NOMO-1 (cell line): ENCODE measurements around the gene MOB3A.
A peak's percentile ranks its signal among the peaks of the same experiment; 100 is the strongest.
"Not testable (repeated sequence)": the region's sequence is repeated elsewhere in the genome, so short reads cannot be mapped to it uniquely, and the experiment has no call there.

Experiments used
- DNase-seq, 2 experiments: peaks; one replicate each; lab custom pipeline; 2025; ENCODE audit not compliant: unreplicated experiment in 2 of 2; lab: John Stamatoyannopoulos, UW

The MOB3A gene

GRCh38 chr19:2035590-2035991 is 60.5 kb downstream of the MOB3A start:
- no peak for DNase-seq

- DNase-seq: no peak
Measured at GRCh38 chr19:2034729-2035589, 61.2 kb downstream of the MOB3A start.

DNA sequence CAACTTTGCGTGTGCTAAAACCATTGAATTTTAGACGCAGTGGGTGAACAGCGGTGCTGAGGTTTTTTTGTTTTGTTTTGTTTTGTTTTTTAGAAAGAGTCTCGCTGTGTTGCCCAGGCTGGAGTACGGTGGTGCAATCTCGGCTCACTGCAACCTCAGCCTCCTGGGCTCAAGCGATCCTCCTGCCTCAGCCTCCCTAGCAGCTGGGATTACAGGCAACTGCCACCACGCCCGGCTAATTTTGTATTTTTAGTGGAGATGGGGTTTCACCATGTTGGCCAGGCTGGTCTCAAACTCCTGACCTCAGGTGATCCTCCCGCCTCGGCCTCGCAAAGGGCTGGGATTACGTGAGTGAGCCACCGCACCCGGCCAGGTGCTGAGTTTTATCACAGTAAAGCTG is 61.9 kb downstream of the MOB3A start:
- DNase-seq: not testable (repeated sequence)

DNA sequence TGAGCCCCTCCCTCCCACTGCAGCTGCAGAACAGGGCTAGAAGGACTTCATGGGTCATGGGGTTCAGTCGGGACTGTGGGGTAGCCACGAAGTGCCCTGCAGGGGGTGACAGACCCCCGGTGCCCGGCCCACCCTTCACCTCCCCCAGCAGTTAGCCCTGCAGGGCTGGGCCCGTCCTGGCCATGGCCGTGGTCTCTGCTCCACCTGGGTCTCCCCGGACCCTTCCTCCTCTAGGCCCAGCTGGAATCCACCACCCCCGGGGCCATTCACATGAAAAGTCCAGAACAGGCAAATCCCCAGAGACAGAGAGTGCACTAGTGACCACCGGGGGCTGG is 62.3 kb downstream of the MOB3A start:
- no peak for DNase-seq

DNA sequence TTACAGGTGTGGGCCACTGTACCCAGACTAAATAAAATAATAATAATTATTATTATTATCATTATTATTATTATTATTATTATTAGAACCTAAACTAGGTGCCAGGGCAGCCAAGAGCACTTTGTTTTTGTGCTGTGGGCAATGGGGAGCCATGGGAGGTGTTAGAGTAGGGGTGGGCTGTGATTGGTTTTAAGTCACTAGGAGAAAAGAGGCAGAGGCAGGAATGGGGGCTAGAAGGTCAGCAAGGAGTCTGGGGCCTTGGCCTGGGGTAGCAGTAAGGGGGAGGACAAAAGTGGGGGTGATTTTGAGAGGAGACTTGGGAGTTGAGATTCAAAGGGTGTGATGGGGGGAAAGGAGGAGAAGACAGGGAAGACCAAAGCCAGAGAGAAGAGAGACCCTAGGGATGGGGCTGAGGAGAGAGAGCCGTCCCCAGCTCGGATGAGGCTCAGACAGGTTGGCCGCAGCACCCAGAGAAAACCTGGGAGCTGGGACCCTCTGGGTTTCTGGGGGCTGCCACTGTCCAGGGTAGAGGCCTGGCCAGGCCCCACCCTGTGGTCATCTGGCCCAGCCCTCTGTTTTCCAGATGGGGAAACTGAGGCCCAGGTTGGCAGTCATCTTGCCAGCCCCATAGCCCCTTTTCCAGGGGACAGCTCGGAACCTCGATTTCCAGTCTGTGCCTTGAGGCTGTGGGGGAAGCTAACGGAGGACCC is 62.9 kb downstream of the MOB3A start:
- no peak for DNase-seq

DNA sequence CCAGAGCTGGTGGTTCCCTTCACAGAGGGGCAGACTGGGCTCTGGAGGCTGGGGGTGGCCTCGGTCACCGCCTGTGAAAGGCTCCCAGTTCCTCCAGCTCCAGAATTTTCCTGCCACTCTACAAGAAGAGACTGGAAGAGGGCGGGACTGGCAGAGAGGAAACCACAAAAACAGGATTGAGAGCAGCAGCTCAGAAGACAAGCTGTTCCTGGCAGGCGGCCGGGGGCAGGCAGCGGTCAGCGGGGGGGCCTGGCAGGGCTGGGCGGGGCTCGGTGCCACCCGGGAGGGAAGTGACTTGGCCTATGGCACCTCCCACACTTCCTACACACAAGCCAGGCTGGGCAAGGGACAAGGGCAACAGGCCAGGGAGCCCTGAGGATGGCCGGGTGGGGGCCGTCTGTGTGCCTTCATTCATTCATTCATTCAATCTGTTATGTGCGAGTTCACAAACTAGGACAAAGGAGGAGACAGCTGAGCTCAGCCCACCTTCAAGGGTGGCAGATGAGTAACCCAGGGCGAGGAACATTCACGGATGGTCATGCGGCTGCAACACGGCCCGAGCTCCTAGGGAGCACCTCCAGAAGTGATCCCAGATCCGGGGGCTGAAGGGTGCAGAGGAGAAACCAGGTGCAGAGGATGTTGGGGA is 63.7 kb downstream of the MOB3A start:
- DNase-seq: peak; percentile 54 to 59

GRCh38 chr19:2027361-2027760 is 68.8 kb downstream of the MOB3A start:
- peak in 1 of 2 experiments; percentile 24 for DNase-seq

DNA sequence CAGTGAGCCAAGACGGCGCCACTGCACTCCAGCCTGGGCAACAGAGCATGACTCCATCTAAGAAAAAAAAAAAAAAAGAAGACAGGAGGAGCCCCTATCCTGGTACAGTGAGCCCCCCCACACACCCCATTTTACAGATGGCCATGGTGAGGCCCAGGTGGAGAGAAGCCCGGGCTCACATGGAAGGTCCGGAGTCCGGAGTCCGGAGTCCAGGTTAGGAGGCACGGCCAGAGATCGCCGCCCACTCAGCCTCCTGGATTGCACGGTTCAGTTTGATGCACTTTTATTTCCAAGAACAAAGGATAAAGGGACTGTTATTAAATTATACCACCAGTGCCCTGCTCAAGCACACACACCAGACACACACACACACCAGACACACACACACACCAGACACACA is 69.4 kb downstream of the MOB3A start:
- no peak for DNase-seq

- no peak for DNase-seq
Measured at GRCh38 chr19:2022289-2022688, 73.8 kb downstream of the MOB3A start.

- no peak for DNase-seq
Measured at GRCh38 chr19:2021453-2022140, 74.5 kb downstream of the MOB3A start.
